Loucy (cell line): ENCODE measurements around the gene GIGYF2.

Source experiments
- H2AFZ ChIP-seq: fragments of 200-600 bp; sonication (generic); 2 replicates; pipeline ENCODE4 v1.6.0; 2016; ENCODE audit warnings: antibody characterized with exemption, mild to moderate bottlenecking, low read length, moderate library complexity
- H3F3A ChIP-seq: fragments of 200-600 bp; 2 replicates; pipeline ENCODE4 v1.6.0; 2016; ENCODE audit warnings: antibody characterized with exemption, low read depth, mild to moderate bottlenecking
- H3K27me3 ChIP-seq: fragments of 200-600 bp; sonication (generic); 2 replicates; pipeline ENCODE4 v1.6.1; 2014; ENCODE audit warnings: low read length, mild to moderate bottlenecking; ENCODE audit not compliant: insufficient read depth, poor library complexity, severe bottlenecking
- H3K36me3 ChIP-seq: fragments of 200-600 bp; sonication (generic); 2 replicates; pipeline ENCODE4 v1.6.1; 2016; ENCODE audit warnings: low read length; ENCODE audit not compliant: insufficient read depth
- H3K4me1 ChIP-seq: fragments of 200-600 bp; sonication (generic); 2 replicates; pipeline ENCODE4 v1.5.1; 2014; ENCODE audit warnings: low read length, mild to moderate bottlenecking; ENCODE audit not compliant: insufficient read depth, poor library complexity, severe bottlenecking
- H3K4me2 ChIP-seq: fragments of 200-600 bp; sonication (generic); 2 replicates; pipeline ENCODE4 v1.6.0; 2014; ENCODE audit warnings: antibody characterized with exemption, low read length, low read depth, mild to moderate bottlenecking; ENCODE audit not compliant: poor library complexity, severe bottlenecking
- H3K4me3 ChIP-seq: fragments of 200-600 bp; sonication (generic); 2 replicates; pipeline ENCODE4 v1.5.1; 2014; ENCODE audit warnings: low read length, mild to moderate bottlenecking, mixed read lengths; ENCODE audit not compliant: poor library complexity, severe bottlenecking
- H3K79me2 ChIP-seq: fragments of 200-600 bp; sonication (generic); 2 replicates; pipeline ENCODE4 v1.6.1; 2014; ENCODE audit warnings: low read length; ENCODE audit not compliant: insufficient read depth
- H3K9ac ChIP-seq: fragments of 200-600 bp; sonication (generic); 2 replicates; pipeline ENCODE4 v1.6.0; 2014; ENCODE audit warnings: mild to moderate bottlenecking, low read depth, low read length, moderate library complexity; ENCODE audit not compliant: poor library complexity, severe bottlenecking
- H3K9me2 ChIP-seq: fragments of 200-600 bp; sonication (generic); replicated peaks from 2 replicates; pipeline ENCODE4 v1.6.1; 2016; ENCODE audit warnings: low read depth, low read length, mixed read lengths
- H3K9me3 ChIP-seq: fragments of 200-600 bp; sonication (generic); 2 replicates; pipeline ENCODE4 v1.6.1; 2014; ENCODE audit warnings: mild to moderate bottlenecking, antibody characterized with exemption, low read length, low read depth; ENCODE audit not compliant: insufficient read depth
- H4K20me1 ChIP-seq: fragments of 200-600 bp; sonication (generic); 2 replicates; pipeline ENCODE4 v1.6.0; 2014; ENCODE audit warnings: antibody characterized with exemption, low read length, mild to moderate bottlenecking; ENCODE audit not compliant: insufficient read depth, poor library complexity, severe bottlenecking
- CTCF ChIP-seq: fragments of 200-600 bp; sonication (generic); conservative IDR thresholded peaks from 2 replicates; pipeline ENCODE4 v1.5.1; 2014; ENCODE audit warnings: mild to moderate bottlenecking, antibody characterized with exemption, low read length
- EZH2phosphoT487 ChIP-seq: fragments of 200-600 bp; IDR thresholded peaks from 2 replicates; pipeline ENCODE4 v1.6.1; 2018; ENCODE audit warnings: antibody characterized with exemption, mild to moderate bottlenecking, moderate library complexity, borderline replicate concordance

Gene GIGYF2

GRCh38 chr2:232781765-232782164 is 84.6 kb downstream of the GIGYF2 start:
- Histone ChIP-seq H3K36me3 (no peaks in the 10 kb centered on the region), H3F3A (peaks cover 3% of the 10 kb centered on the region; the same call in 1 of the 2 replicates), H3K27me3 (no peaks in the 10 kb centered on the region), H3K4me2 (peak overlapping the region; percentile 57), H3K4me1 (peaks cover 6% of the 10 kb centered on the region), H3K9me3 (no peaks in the 10 kb centered on the region), H4K20me1 (no peaks in the 10 kb centered on the region), H3K79me2 (no peaks in the 10 kb centered on the region), H3K9me2 (no peaks in the 10 kb centered on the region), H3K9ac (no peak overlapping the region), H3K4me3 (no peak overlapping the region), H2AFZ (no peak overlapping the region)
- no peak for TF ChIP-seq CTCF
- no peak for TF ChIP-seq EZH2phosphoT487

- no peak overlapping the region for H3K4me2 ChIP-seq
- H3K9ac ChIP-seq = no peak overlapping the region
- no peak for TF ChIP-seq CTCF
- no peak for TF ChIP-seq EZH2phosphoT487
- H3K9me3 ChIP-seq = no peaks in the 10 kb centered on the region
- H3K27me3 ChIP-seq = no peaks in the 10 kb centered on the region
- no peak overlapping the region for H3K4me3 ChIP-seq
- H3K36me3 ChIP-seq = peaks cover 12% of the 10 kb centered on the region; the same call in 1 of the 2 replicates
- no peaks in the 10 kb centered on the region for H3K79me2 ChIP-seq
- H3K4me1 ChIP-seq = peaks cover 14% of the 10 kb centered on the region
- H4K20me1 ChIP-seq = no peaks in the 10 kb centered on the region
- H3F3A ChIP-seq = peaks cover 3% of the 10 kb centered on the region; the same call in 1 of the 2 replicates
- no peak overlapping the region for H2AFZ ChIP-seq
- no peaks in the 10 kb centered on the region for H3K9me2 ChIP-seq
Measured at GRCh38 chr2:232783278-232783677, 86.1 kb downstream of the GIGYF2 start.

GRCh38 chr2:232787806-232788205 is 90.7 kb downstream of the GIGYF2 start:
- H3K79me2 ChIP-seq = no peaks in the 10 kb centered on the region
- no peaks in the 10 kb centered on the region for H3K9me3 ChIP-seq
- TF ChIP-seq EZH2phosphoT487 (no peak), CTCF (no peak)
- no peak overlapping the region for H3K9ac ChIP-seq
- no peaks in the 10 kb centered on the region for H4K20me1 ChIP-seq
- H3K4me3 ChIP-seq = no peak overlapping the region
- no peak overlapping the region for H2AFZ ChIP-seq
- no peaks in the 10 kb centered on the region for H3F3A ChIP-seq
- H3K4me1 ChIP-seq = peaks cover 9% of the 10 kb centered on the region
- H3K9me2 ChIP-seq = no peaks in the 10 kb centered on the region
- no peaks in the 10 kb centered on the region for H3K27me3 ChIP-seq
- peaks cover 49% of the 10 kb centered on the region for H3K36me3 ChIP-seq
- H3K4me2 ChIP-seq = no peak overlapping the region
